GM12892 (cell line): ENCODE measurements around the gene LOXHD1.

Experiments
- POLR2A ChIP-seq: IDR thresholded peaks from 2 replicates; pipeline ENCODE4 v1.6.1; 2011; ENCODE audit warnings: low read depth, low read length, control low read depth
- POLR2AphosphoS5 ChIP-seq: IDR thresholded peaks from 2 replicates; pipeline ENCODE4 v1.6.1; 2011; ENCODE audit warnings: low read depth, low read length, control low read depth
- TAF1 ChIP-seq: IDR thresholded peaks from 2 replicates; pipeline ENCODE4 v1.6.1; 2011; ENCODE audit warnings: low read depth, mild to moderate bottlenecking, control low read depth, low read length, borderline replicate concordance

GRCh38 chr18:46607926-46608325 lies 49.1 kb downstream of the LOXHD1 start:
- TF ChIP-seq POLR2AphosphoS5 (no peak), POLR2A (no peak), TAF1 (no peak)
